GM21360 (cell line): ENCODE data around the gene ARHGEF37.

Experiments used
- ATAC-seq: cut with Tn5 transposase; IDR thresholded peaks from one replicate; pipeline ENCODE4 v1.9.1; 2021; ENCODE audit warnings: mild to moderate bottlenecking, moderate library complexity; ENCODE audit not compliant: unreplicated experiment

ARHGEF37 gene

GRCh38 chr5:149623473-149623872 is 42.2 kb downstream of the ARHGEF37 start:
- ATAC-seq: no peak

- ATAC-seq: no peak
Observed at GRCh38 chr5:149627070-149627469, 45.8 kb downstream of the ARHGEF37 start.

- no peak for ATAC-seq
Observed at GRCh38 chr5:149628221-149628620, 46.9 kb downstream of the ARHGEF37 start.

- ATAC-seq: no peak
Observed at GRCh38 chr5:149628846-149629388, 47.6 kb downstream of the ARHGEF37 start.

GRCh38 chr5:149629421-149629820 is 48.1 kb downstream of the ARHGEF37 start:
- ATAC-seq: no peak

- no peak for ATAC-seq
Observed at GRCh38 chr5:149630337-149630736, 49.0 kb downstream of the ARHGEF37 start.

- ATAC-seq: no peak
Observed at GRCh38 chr5:149631506-149631905, 50.2 kb downstream of the ARHGEF37 start.

GRCh38 chr5:149632311-149633251 is 51.3 kb downstream of the ARHGEF37 start:
- ATAC-seq: no peak

- no peak for ATAC-seq
Observed at GRCh38 chr5:149633476-149634350, 52.4 kb downstream of the ARHGEF37 start.

- no peak for ATAC-seq
Observed at GRCh38 chr5:149635394-149635793, 54.1 kb downstream of the ARHGEF37 start.

GRCh38 chr5:149636191-149636860 is 55.0 kb downstream of the ARHGEF37 start:
- ATAC-seq: no peak

GRCh38 chr5:149636861-149637246 is 55.6 kb downstream of the ARHGEF37 start:
- ATAC-seq: no peak

GRCh38 chr5:149638136-149638535 is 56.8 kb downstream of the ARHGEF37 start:
- ATAC-seq: no peak

GRCh38 chr5:149638546-149639241 is 57.4 kb downstream of the ARHGEF37 start:
- no peak for ATAC-seq

GRCh38 chr5:149639737-149640136 is 58.4 kb downstream of the ARHGEF37 start:
- ATAC-seq: no peak

- no peak for ATAC-seq
Observed at GRCh38 chr5:149640350-149640999, 59.2 kb downstream of the ARHGEF37 start.

GRCh38 chr5:149641000-149641576 is 59.8 kb downstream of the ARHGEF37 start:
- no peak for ATAC-seq

- ATAC-seq: no peak
Observed at GRCh38 chr5:149641600-149641999, 60.3 kb downstream of the ARHGEF37 start.

GRCh38 chr5:149643781-149644180 is 62.5 kb downstream of the ARHGEF37 start:
- ATAC-seq: no peak
